Memory B cell (primary cell): ENCODE results near the gene PHYH.
A peak's percentile ranks its signal among the peaks of the same experiment; 100 is the strongest.
"Not testable (repeated sequence)": the region's sequence is repeated elsewhere in the genome, so short reads cannot be mapped to it uniquely, and the experiment has no call there.

ENCODE experiments used
- ATAC-seq: fragments of 150-1000 bp; cut with Tn5 transposase; 2 replicates; pipeline ENCODE4 v1.10.0; 2021; ENCODE audit warnings: low read depth, mild to moderate bottlenecking, moderate library complexity
- DNase-seq, 2 donors: peaks; one replicate each; pipeline ENCODE4 v3.0.0; 2022; ENCODE audit warnings: low spot score in 2 of 2
- H3K27ac Mint-ChIP-seq: one replicate; pipeline ENCODE4 v1.8.0; 2022; ENCODE audit warnings: mild to moderate bottlenecking, moderate library complexity, mixed read lengths
- H3K27me3 Mint-ChIP-seq: one replicate; pipeline ENCODE4 v1.8.0; 2022; ENCODE audit warnings: mixed read lengths
- H3K36me3 Mint-ChIP-seq: one replicate; pipeline ENCODE4 v1.8.0; 2022; ENCODE audit warnings: mild to moderate bottlenecking, mixed read lengths
- H3K4me1 Mint-ChIP-seq: one replicate; pipeline ENCODE4 v1.8.0; 2022; ENCODE audit warnings: mixed read lengths
- H3K4me3 Mint-ChIP-seq: one replicate; pipeline ENCODE4 v1.8.0; 2022; ENCODE audit warnings: mild to moderate bottlenecking, moderate library complexity, mixed read lengths
- H3K9me3 Mint-ChIP-seq: one replicate; pipeline ENCODE4 v1.8.0; 2022; ENCODE audit warnings: mixed read lengths

Gene PHYH

GRCh38 chr10:13271552-13272163, 28.2 kb downstream of the PHYH start:
- peak; percentile 34 to 35 for DNase-seq
- ATAC-seq = peak; percentile 90
- no peaks in the 10 kb centered on the region for H3K9me3 Mint-ChIP-seq
- H3K27me3 Mint-ChIP-seq = peaks cover 6% of the 10 kb centered on the region
- peaks cover 7% of the 10 kb centered on the region for H3K4me1 Mint-ChIP-seq
- no peak overlapping the region for H3K27ac Mint-ChIP-seq
- H3K36me3 Mint-ChIP-seq = no peaks in the 10 kb centered on the region
- peak overlapping the region; percentile 74 for H3K4me3 Mint-ChIP-seq

GRCh38 chr10:13270877-13271551, 28.9 kb downstream of the PHYH start:
- H3K27me3 Mint-ChIP-seq = peaks cover 7% of the 10 kb centered on the region
- H3K4me3 Mint-ChIP-seq = no peak overlapping the region
- no peak overlapping the region for H3K27ac Mint-ChIP-seq
- peaks cover 7% of the 10 kb centered on the region for H3K4me1 Mint-ChIP-seq
- H3K9me3 Mint-ChIP-seq = no peaks in the 10 kb centered on the region
- ATAC-seq (no peak), DNase-seq (no peak)
- H3K36me3 Mint-ChIP-seq = no peaks in the 10 kb centered on the region

GRCh38 chr10:13268841-13269240, 31.0 kb downstream of the PHYH start:
- peaks cover 7% of the 10 kb centered on the region for H3K4me1 Mint-ChIP-seq
- peaks cover 13% of the 10 kb centered on the region for H3K27me3 Mint-ChIP-seq
- ATAC-seq (no peak), DNase-seq (no peak)
- H3K9me3 Mint-ChIP-seq = no peaks in the 10 kb centered on the region
- no peak overlapping the region for H3K27ac Mint-ChIP-seq
- H3K36me3 Mint-ChIP-seq = no peaks in the 10 kb centered on the region
- H3K4me3 Mint-ChIP-seq = no peak overlapping the region

GRCh38 chr10:13268310-13268709, 31.6 kb downstream of the PHYH start:
- H3K9me3 Mint-ChIP-seq = peaks cover under 1% of the 10 kb centered on the region
- H3K4me1 Mint-ChIP-seq = peaks cover 7% of the 10 kb centered on the region
- H3K4me3 Mint-ChIP-seq = no peak overlapping the region
- no peak overlapping the region for H3K27ac Mint-ChIP-seq
- H3K36me3 Mint-ChIP-seq = peaks cover 1% of the 10 kb centered on the region
- peaks cover 17% of the 10 kb centered on the region for H3K27me3 Mint-ChIP-seq
- ATAC-seq (no peak), DNase-seq (no peak)

- Mint-ChIP-seq H3K27me3 (peaks cover 23% of the 10 kb centered on the region), H3K27ac (no peak overlapping the region), H3K36me3 (peaks cover 7% of the 10 kb centered on the region), H3K4me3 (no peak overlapping the region), H3K4me1 (no peaks in the 10 kb centered on the region), H3K9me3 (peaks cover 4% of the 10 kb centered on the region)
- ATAC-seq (no peak), DNase-seq (no peak)
Measured at GRCh38 chr10:13263591-13263990, 36.3 kb downstream of the PHYH start.

- H3K27ac Mint-ChIP-seq = no peak overlapping the region
- H3K36me3 Mint-ChIP-seq = peaks cover 7% of the 10 kb centered on the region
- H3K27me3 Mint-ChIP-seq = peaks cover 21% of the 10 kb centered on the region
- H3K4me3 Mint-ChIP-seq = no peak overlapping the region
- peaks cover 4% of the 10 kb centered on the region for H3K9me3 Mint-ChIP-seq
- H3K4me1 Mint-ChIP-seq = no peaks in the 10 kb centered on the region
- ATAC-seq = no peak
- DNase-seq = no peak
Measured at GRCh38 chr10:13262433-13262832, 37.4 kb downstream of the PHYH start.

- no peak for DNase-seq
- H3K27ac Mint-ChIP-seq = no peak overlapping the region
Measured at GRCh38 chr10:13257621-13258140, 42.2 kb downstream of the PHYH start.

GRCh38 chr10:13256627-13257026, 43.2 kb downstream of the PHYH start:
- Mint-ChIP-seq H3K36me3 (peaks cover 2% of the 10 kb centered on the region), H3K4me1 (no peaks in the 10 kb centered on the region), H3K27me3 (peaks cover 5% of the 10 kb centered on the region), H3K4me3 (no peak overlapping the region), H3K27ac (no peak overlapping the region), H3K9me3 (no peaks in the 10 kb centered on the region)
- ATAC-seq (no peak), DNase-seq (no peak)

More at GRCh38 chr10:13257621-13258140, 42.2 kb downstream of the PHYH start:
- Mint-ChIP-seq H3K4me1 (no peaks in the 10 kb centered on the region), H3K36me3 (peaks cover 2% of the 10 kb centered on the region), H3K27me3 (peaks cover 7% of the 10 kb centered on the region), H3K4me3 (no peak overlapping the region), H3K9me3 (no peaks in the 10 kb centered on the region)
- no peak for ATAC-seq

GRCh38 chr10:13253726-13254125, 46.1 kb downstream of the PHYH start:
- H3K4me1 Mint-ChIP-seq = no peaks in the 10 kb centered on the region

GRCh38 chr10:13247784-13248183, 52.1 kb downstream of the PHYH start:
- no peak overlapping the region for H3K4me3 Mint-ChIP-seq
- ATAC-seq = no peak
- H3K9me3 Mint-ChIP-seq = no peaks in the 10 kb centered on the region
- no peak overlapping the region for H3K27ac Mint-ChIP-seq
- no peaks in the 10 kb centered on the region for H3K4me1 Mint-ChIP-seq
- no peak for DNase-seq
- no peaks in the 10 kb centered on the region for H3K27me3 Mint-ChIP-seq
- H3K36me3 Mint-ChIP-seq = no peaks in the 10 kb centered on the region

More at GRCh38 chr10:13253726-13254125, 46.1 kb downstream of the PHYH start:
- no peak overlapping the region for H3K4me3 Mint-ChIP-seq
- H3K27ac Mint-ChIP-seq = no peak overlapping the region
- no peaks in the 10 kb centered on the region for H3K9me3 Mint-ChIP-seq
- no peaks in the 10 kb centered on the region for H3K36me3 Mint-ChIP-seq
- H3K27me3 Mint-ChIP-seq = peaks cover 3% of the 10 kb centered on the region
- ATAC-seq (no peak), DNase-seq (no peak)

GRCh38 chr10:13247246-13247645, 52.6 kb downstream of the PHYH start:
- Mint-ChIP-seq H3K4me3 (no peak overlapping the region), H3K27me3 (peaks cover 2% of the 10 kb centered on the region), H3K36me3 (no peaks in the 10 kb centered on the region), H3K4me1 (no peaks in the 10 kb centered on the region), H3K27ac (no peak overlapping the region), H3K9me3 (no peaks in the 10 kb centered on the region)
- ATAC-seq (no peak), DNase-seq (no peak)

- not testable (repeated sequence) for H3K27me3 Mint-ChIP-seq, H3K27ac Mint-ChIP-seq, H3K4me3 Mint-ChIP-seq, H3K36me3 Mint-ChIP-seq, H3K4me1 Mint-ChIP-seq, H3K9me3 Mint-ChIP-seq, DNase-seq, ATAC-seq
Measured at GRCh38 chr10:13242260-13242659, 57.6 kb downstream of the PHYH start.

GRCh38 chr10:13241613-13242012, 58.3 kb downstream of the PHYH start:
- peaks cover 5% of the 10 kb centered on the region for H3K27me3 Mint-ChIP-seq
- ATAC-seq (no peak), DNase-seq (no peak)
- H3K9me3 Mint-ChIP-seq = no peaks in the 10 kb centered on the region
- H3K4me3 Mint-ChIP-seq = no peak overlapping the region
- H3K36me3 Mint-ChIP-seq = no peaks in the 10 kb centered on the region
- no peak overlapping the region for H3K27ac Mint-ChIP-seq
- H3K4me1 Mint-ChIP-seq = no peaks in the 10 kb centered on the region

GRCh38 chr10:13239923-13240322, 59.9 kb downstream of the PHYH start:
- no peak for ATAC-seq
- Mint-ChIP-seq H3K4me1 (no peaks in the 10 kb centered on the region), H3K27ac (no peak overlapping the region), H3K4me3 (no peak overlapping the region), H3K9me3 (no peaks in the 10 kb centered on the region), H3K27me3 (peaks cover 5% of the 10 kb centered on the region), H3K36me3 (no peaks in the 10 kb centered on the region)
- DNase-seq = no peak
